Brain microvascular endothelial cell (primary cell): ENCODE measurements around the gene ST6GALNAC5.

Source experiments
- DNase-seq: peaks from one replicate; pipeline ENCODE4 v3.0.0-alpha.2; 2020
- H3K27ac ChIP-seq: fragments of 250-450 bp; sonication (Bioruptor Pico); 2 replicates; pipeline ENCODE4 v1.5.1; 2020; ENCODE audit warnings: mild to moderate bottlenecking, moderate library complexity
- H3K27me3 ChIP-seq: fragments of 250-450 bp; sonication (Bioruptor Pico); replicated peaks from 2 replicates; pipeline ENCODE4 v1.5.1; 2020; ENCODE audit warnings: mild to moderate bottlenecking
- H3K36me3 ChIP-seq: fragments of 250-450 bp; sonication (Bioruptor Pico); replicated peaks from 2 replicates; pipeline ENCODE4 v1.5.1; 2020; ENCODE audit warnings: mild to moderate bottlenecking
- H3K4me3 ChIP-seq: 2 replicates; pipeline ENCODE4 v1.5.1; 2011; ENCODE audit warnings: low read depth, mild to moderate bottlenecking, control low read depth, low read length, moderate library complexity
- CTCF ChIP-seq: IDR thresholded peaks from 2 replicates; pipeline ENCODE4 v1.5.1; 2011; ENCODE audit warnings: low read depth, mild to moderate bottlenecking, moderate library complexity, low read length, control low read depth, inconsistent platforms; ENCODE audit errors: missing control alignments
- in situ Hi-C: cut with HindIII; loops from 2 replicates; pipeline ENCODE4 v1.10.0; 2017; ENCODE audit warnings: low sequenced_read_pairs, low pct_ligation_motif_present

The ST6GALNAC5 gene

GRCh38 chr1:76940571-76941335 is 73.5 kb downstream of the ST6GALNAC5 start:
- H3K27me3 ChIP-seq = no peaks in the 10 kb centered on the region
- H3K27ac ChIP-seq = no peak overlapping the region
- TF ChIP-seq CTCF = no peak
- no peak overlapping the region for H3K4me3 ChIP-seq
- no peak for DNase-seq
- no peaks in the 10 kb centered on the region for H3K36me3 ChIP-seq
- in situ Hi-C loops = no loop called here

- in situ Hi-C loops = no loop called here
- H3K36me3 ChIP-seq = no peaks in the 10 kb centered on the region
- no peaks in the 10 kb centered on the region for H3K27me3 ChIP-seq
- no peak overlapping the region for H3K4me3 ChIP-seq
- DNase-seq = peak; percentile 51
- no peak overlapping the region for H3K27ac ChIP-seq
- TF ChIP-seq CTCF = no peak
These were observed 75.3 kb downstream of the ST6GALNAC5 start for GRCh38 chr1:76942549-76942948.

GRCh38 chr1:76944942-76945341 is 77.7 kb downstream of the ST6GALNAC5 start:
- no peaks in the 10 kb centered on the region for H3K27me3 ChIP-seq
- DNase-seq = no peak
- H3K36me3 ChIP-seq = no peaks in the 10 kb centered on the region
- no peak for TF ChIP-seq CTCF
- no peak overlapping the region for H3K4me3 ChIP-seq
- in situ Hi-C loops = no loop called here
- H3K27ac ChIP-seq = no peak overlapping the region

GRCh38 chr1:76948846-76949245 is 81.6 kb downstream of the ST6GALNAC5 start:
- Histone ChIP-seq H3K4me3 (no peak overlapping the region), H3K27me3 (no peaks in the 10 kb centered on the region), H3K27ac (no peak overlapping the region), H3K36me3 (no peaks in the 10 kb centered on the region)
- no peak for DNase-seq
- TF ChIP-seq CTCF = no peak
- in situ Hi-C loops = no loop called here

- peak; percentile 20 for DNase-seq
- in situ Hi-C loops = no loop called here
- no peak overlapping the region for H3K27ac ChIP-seq
These were observed 82.2 kb downstream of the ST6GALNAC5 start for GRCh38 chr1:76949503-76949902.

More at GRCh38 chr1:76949503-76949902, 82.2 kb downstream of the ST6GALNAC5 start:
- TF ChIP-seq CTCF = no peak
- Histone ChIP-seq H3K36me3 (no peaks in the 10 kb centered on the region), H3K4me3 (no peak overlapping the region), H3K27me3 (no peaks in the 10 kb centered on the region)
